Gastrocnemius medialis (tissue), 4 donors: ENCODE results near the gene CENPS.

Experiments
- POLR2A ChIP-seq, 2 donors: fragments of 450-650 bp; IDR thresholded peaks; one replicate each; pipeline ENCODE4 v1.6.1; 2017; ENCODE audit warnings: antibody characterized with exemption in 2 of 2, mild to moderate bottlenecking in 2 of 2, moderate library complexity in 2 of 2
- TF ChIP-seq, protein P1 (sequence below), 5 experiments: fragments of 450-650 bp in 3 of 5; fragments of 200-600 bp in 2 of 5; sonication (generic) in 2 of 5; IDR thresholded peaks in 4 of 5; conservative IDR thresholded peaks in 1 of 5; 1 replicate in 4 of 5; 2 replicates in 1 of 5; pipeline ENCODE4 v1.5.1; 2016 to 2019; ENCODE audit warnings: antibody characterized with exemption in 5 of 5, mild to moderate bottlenecking in 3 of 5, moderate library complexity in 3 of 5

DNA sequence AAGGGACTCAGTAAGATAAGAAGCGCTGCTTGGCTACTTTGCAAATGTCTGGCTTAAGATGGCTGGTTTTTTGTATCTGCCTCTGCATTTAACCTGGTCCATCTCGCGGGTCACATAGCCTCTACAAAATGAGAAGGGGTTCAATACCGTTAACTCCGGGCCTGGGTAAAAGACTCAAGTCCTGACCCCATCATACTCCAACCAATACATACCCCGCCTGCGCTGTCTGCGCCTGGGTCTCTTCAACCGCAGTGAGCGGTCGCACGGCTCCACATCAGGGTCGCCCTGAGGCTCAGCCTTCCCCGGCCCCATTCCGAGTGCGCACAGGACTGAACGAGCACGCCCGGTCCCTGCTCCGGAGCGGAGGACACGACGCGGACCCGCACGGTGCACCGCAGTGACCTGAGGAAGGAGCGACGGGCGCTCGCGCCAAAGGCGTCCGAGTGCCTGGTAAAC lies 31.9 kb upstream of the CENPS start:
- no peak for TF ChIP-seq POLR2A (IDR thresholded peaks at IDR 0.05)
- TF ChIP-seq, protein P1, sequence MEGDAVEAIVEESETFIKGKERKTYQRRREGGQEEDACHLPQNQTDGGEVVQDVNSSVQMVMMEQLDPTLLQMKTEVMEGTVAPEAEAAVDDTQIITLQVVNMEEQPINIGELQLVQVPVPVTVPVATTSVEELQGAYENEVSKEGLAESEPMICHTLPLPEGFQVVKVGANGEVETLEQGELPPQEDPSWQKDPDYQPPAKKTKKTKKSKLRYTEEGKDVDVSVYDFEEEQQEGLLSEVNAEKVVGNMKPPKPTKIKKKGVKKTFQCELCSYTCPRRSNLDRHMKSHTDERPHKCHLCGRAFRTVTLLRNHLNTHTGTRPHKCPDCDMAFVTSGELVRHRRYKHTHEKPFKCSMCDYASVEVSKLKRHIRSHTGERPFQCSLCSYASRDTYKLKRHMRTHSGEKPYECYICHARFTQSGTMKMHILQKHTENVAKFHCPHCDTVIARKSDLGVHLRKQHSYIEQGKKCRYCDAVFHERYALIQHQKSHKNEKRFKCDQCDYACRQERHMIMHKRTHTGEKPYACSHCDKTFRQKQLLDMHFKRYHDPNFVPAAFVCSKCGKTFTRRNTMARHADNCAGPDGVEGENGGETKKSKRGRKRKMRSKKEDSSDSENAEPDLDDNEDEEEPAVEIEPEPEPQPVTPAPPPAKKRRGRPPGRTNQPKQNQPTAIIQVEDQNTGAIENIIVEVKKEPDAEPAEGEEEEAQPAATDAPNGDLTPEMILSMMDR (IDR thresholded peaks at IDR 0.05 in 4 of 5, conservative IDR thresholded peaks at IDR 0.05 in 1 of 5): no peak
